Measurements from ENCODE around the gene CMTM5. TPM values are rescaled to one million over a fixed set of nuclear protein-coding genes. Genes with fewer than 3 reads are reported as not detected.
"Not testable (repeated sequence)": the region's sequence is repeated elsewhere in the genome, so short reads cannot be mapped to it uniquely, and the experiment has no call there.

Gene CMTM5
- total RNA-seq, 2 experiments from 2014 or later = not detected

GRCh38 chr14:23425169-23425568, 48.3 kb downstream of the CMTM5 start:
- CTCF ChIA-PET = interaction anchor here (1.2 to 1.3 kb wide), 2 partner anchors 12 to 207 kb away, joined by 3 to 5 read pairs; no protein-coding TSS in a partner anchor
- ATAC-seq (no peak), DNase-seq (no peak)
- Mint-ChIP-seq H3K27ac (no peak overlapping the region), H3K9me3 (ENCODE audit: low read depth) (no peaks in the 10 kb centered on the region), H3K27me3 (no peaks in the 10 kb centered on the region), H3K4me3 (no peak overlapping the region), H3K36me3 (no peaks in the 10 kb centered on the region), H3K4me1 (peaks cover 37% of the 10 kb centered on the region)

GRCh38 chr14:23425798-23426197, 49.0 kb downstream of the CMTM5 start:
- H3K4me1 Mint-ChIP-seq = peaks cover 38% of the 10 kb centered on the region
- peak; percentile 46 for DNase-seq
- H3K27me3 Mint-ChIP-seq; CTCF ChIA-PET; ATAC-seq; H3K9me3 Mint-ChIP-seq (ENCODE audit: low read depth); H3K36me3 Mint-ChIP-seq; H3K27ac Mint-ChIP-seq; H3K4me3 Mint-ChIP-seq: not testable (repeated sequence)

GRCh38 chr14:23428686-23429495, 52.0 kb downstream of the CMTM5 start:
- Mint-ChIP-seq H3K4me3 (no peak overlapping the region), H3K4me1 (peaks cover 25% of the 10 kb centered on the region), H3K27ac (no peak overlapping the region), H3K36me3 (no peaks in the 10 kb centered on the region), H3K9me3 (ENCODE audit: low read depth) (no peaks in the 10 kb centered on the region), H3K27me3 (no peaks in the 10 kb centered on the region)
- ATAC-seq (no peak), DNase-seq (no peak)
- CTCF ChIA-PET = interaction anchor here (1.5 kb wide), 1 partner anchor 126 kb away, joined by 3 read pairs; no protein-coding TSS in a partner anchor

Small RNA genes within 50 kb of the gene (microRNA-seq; reads per million reads assigned to microRNA genes)
- gene MIR208A (7.7 reads per million, percentile 23 among the genes with 10 or more reads in this experiment), gene MIR208B (4.3 reads per million, percentile 5 among the genes with 10 or more reads in this experiment)

Other genes starting within 250 kb of the CMTM5 start
- gene SLC7A8, start 193.4 kb upstream of the CMTM5 start, total RNA-seq = under 1 TPM; 0.54 to 0.91 TPM
- gene RNF212B, start 139.1 kb upstream of the CMTM5 start, total RNA-seq = not detected
- gene HOMEZ, start 90.9 kb upstream of the CMTM5 start, total RNA-seq = 10 to 100 TPM; 11.4 to 12.4 TPM
- 10 to 100 TPM; 22.0 to 27.4 TPM for gene PPP1R3E, start 74.2 kb upstream of the CMTM5 start, total RNA-seq
- 1 to 10 TPM; 3.1 to 3.7 TPM for gene BCL2L2, start 70.2 kb upstream of the CMTM5 start, total RNA-seq
- gene PABPN1, start 55.6 kb upstream of the CMTM5 start, total RNA-seq = 100 to 1,000 TPM; 225 to 269 TPM
- gene SLC22A17, start 24.2 kb upstream of the CMTM5 start, total RNA-seq = 1 to 10 TPM; 1.7 to 2.8 TPM
- gene EFS, start 11.9 kb upstream of the CMTM5 start, total RNA-seq = not detected
- gene IL25, start 4.2 kb upstream of the CMTM5 start, total RNA-seq = not detected
- gene MYH6, start 31.2 kb downstream of the CMTM5 start, total RNA-seq = 1 to 10 TPM in 1 of 2 experiments, under 1 TPM in 1; 0.23 to 1.0 TPM
- gene MYH7, start 58.6 kb downstream of the CMTM5 start, total RNA-seq = under 1 TPM; 0.09 to 0.16 TPM
- 10 to 100 TPM; 42.7 to 53.0 TPM for gene NGDN, start 92.7 kb downstream of the CMTM5 start, total RNA-seq
- 1 to 10 TPM; 1.8 to 2.7 TPM for gene ZFHX2, start 174.7 kb downstream of the CMTM5 start, total RNA-seq
- gene THTPA, start 179.2 kb downstream of the CMTM5 start, total RNA-seq = 10 to 100 TPM; 13.5 to 15.6 TPM
- 100 to 1,000 TPM; 222 to 294 TPM for gene AP1G2, start 190.7 kb downstream of the CMTM5 start, total RNA-seq
- gene JPH4, start 201.7 kb downstream of the CMTM5 start, total RNA-seq = under 1 TPM in 1 of 2 experiments, not detected in 1; 0.77 TPM

Measured in activated CD8-positive, alpha-beta memory T cell treated with anti-CD3 and anti-CD28 coated beads, Interleukin-2, amount 10 ng/mL, durations not matched to agents 7 days and 5 days (primary cell).